ENCODE results near the gene OTUD1. TPM values are rescaled to one million over a fixed set of nuclear protein-coding genes. Genes with fewer than 3 reads are reported as not detected.

OTUD1 gene
- total RNA-seq, 1 experiment from 2014 or later = 23.9 TPM

DNA sequence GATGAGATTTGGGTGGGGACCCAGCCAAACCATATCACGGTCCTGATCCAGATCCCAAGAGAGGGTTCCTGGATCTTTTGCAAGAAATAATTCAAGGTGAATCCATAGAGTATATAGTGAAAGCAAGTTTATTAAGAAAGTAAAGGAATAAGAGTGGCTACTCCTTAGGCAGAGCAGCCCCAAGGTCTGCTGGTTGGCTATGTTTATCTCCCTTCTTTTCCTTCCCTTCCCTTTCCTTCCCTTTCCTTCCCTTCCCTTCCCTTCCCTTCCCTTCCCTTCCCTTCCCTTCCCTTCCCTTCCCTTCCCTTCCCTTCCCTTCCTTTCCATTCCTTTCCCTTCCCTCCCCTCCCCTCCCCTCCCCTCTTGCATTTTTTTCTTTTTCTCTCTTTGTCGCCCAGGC lies 35.2 kb downstream of the OTUD1 start:
- Histone ChIP-seq H3K27me3 (replicated peaks; ENCODE audit: insufficient read depth, low read depth, low read length, poor library complexity) (no peaks in the 10 kb centered on the region), H3K27ac (ENCODE audit: low read depth, low read length, poor library complexity, severe bottlenecking) (no peak overlapping the region), H3K4me1 (ENCODE audit: insufficient read depth, low read length, poor library complexity, severe bottlenecking) (no peaks in the 10 kb centered on the region), H3K36me3 (ENCODE audit: insufficient read depth, low read length, poor library complexity, severe bottlenecking) (no peaks in the 10 kb centered on the region), H3K4me3 (ENCODE audit: low read depth, low read length, poor library complexity, severe bottlenecking) (no peak overlapping the region), H3K9me3 (ENCODE audit: low read depth, low read length, poor library complexity, severe bottlenecking) (no peaks in the 10 kb centered on the region)
- intact Hi-C loops (cut with micrococcal nuclease; ENCODE audit: unreplicated experiment) = no loop called here
- CTCF ChIA-PET = no interaction called here
- DNase-seq (ENCODE audit: low spot score) = no peak
- POLR2A ChIA-PET (ENCODE audit: low non-redundant PET) = no interaction called here
- TF ChIP-seq CTCF (conservative IDR thresholded peaks at IDR 0.05; ENCODE audit: low read depth, low read length) (no peak), EZH2 (IDR thresholded peaks at IDR 0.05; ENCODE audit: borderline replicate concordance, low read depth, low read length, poor library complexity, severe bottlenecking) (no peak)
- BruUV-seq (replicated peaks) = no TSS peak

DNA sequence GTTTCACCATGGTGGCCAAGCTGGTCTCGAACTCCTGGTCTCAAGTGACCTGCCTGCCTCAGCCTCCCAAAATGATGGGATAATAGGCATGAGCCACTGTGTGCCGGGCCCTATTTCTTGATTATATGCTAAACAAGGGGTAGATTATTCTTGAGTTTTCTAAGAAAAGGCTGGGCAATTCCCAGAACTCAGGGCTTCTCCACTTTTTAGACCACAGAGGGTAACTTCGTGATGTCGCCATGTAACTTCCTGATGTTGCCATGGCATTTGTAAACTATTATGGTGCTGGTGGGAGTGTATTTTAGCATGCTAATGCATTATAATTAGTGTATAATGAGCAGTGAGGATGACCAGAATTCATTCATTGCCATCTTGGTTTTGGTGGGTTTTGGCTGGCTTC lies 35.8 kb downstream of the OTUD1 start:
- ChIA-PET CTCF (no interaction called here), POLR2A (ENCODE audit: low non-redundant PET) (interaction anchor here (0.6 kb wide), 1 partner anchor 79 kb away, joined by 3 read pairs; no protein-coding TSS in a partner anchor)
- no peak overlapping the region for H3K27ac ChIP-seq (ENCODE audit: low read depth, low read length, poor library complexity, severe bottlenecking)
- H3K36me3 ChIP-seq (ENCODE audit: insufficient read depth, low read length, poor library complexity, severe bottlenecking) = no peaks in the 10 kb centered on the region
- intact Hi-C loops (cut with micrococcal nuclease; ENCODE audit: unreplicated experiment) = no loop called here
- BruUV-seq (replicated peaks) = no TSS peak
- no peak for DNase-seq (ENCODE audit: low spot score)
- H3K27me3 ChIP-seq (replicated peaks; ENCODE audit: insufficient read depth, low read depth, low read length, poor library complexity) = no peaks in the 10 kb centered on the region
- no peak overlapping the region for H3K4me3 ChIP-seq (ENCODE audit: low read depth, low read length, poor library complexity, severe bottlenecking)
- no peaks in the 10 kb centered on the region for H3K4me1 ChIP-seq (ENCODE audit: insufficient read depth, low read length, poor library complexity, severe bottlenecking)
- TF ChIP-seq CTCF (conservative IDR thresholded peaks at IDR 0.05; ENCODE audit: low read depth, low read length) (no peak), EZH2 (IDR thresholded peaks at IDR 0.05; ENCODE audit: borderline replicate concordance, low read depth, low read length, poor library complexity, severe bottlenecking) (no peak)
- no peaks in the 10 kb centered on the region for H3K9me3 ChIP-seq (ENCODE audit: low read depth, low read length, poor library complexity, severe bottlenecking)

GRCh38 chr10:23478570-23478969 lies 39.7 kb downstream of the OTUD1 start:
- Histone ChIP-seq H3K4me3 (ENCODE audit: low read depth, low read length, poor library complexity, severe bottlenecking) (no peak overlapping the region), H3K27ac (ENCODE audit: low read depth, low read length, poor library complexity, severe bottlenecking) (no peak overlapping the region), H3K4me1 (ENCODE audit: insufficient read depth, low read length, poor library complexity, severe bottlenecking) (no peaks in the 10 kb centered on the region), H3K27me3 (replicated peaks; ENCODE audit: insufficient read depth, low read depth, low read length, poor library complexity) (no peaks in the 10 kb centered on the region), H3K36me3 (ENCODE audit: insufficient read depth, low read length, poor library complexity, severe bottlenecking) (no peaks in the 10 kb centered on the region), H3K9me3 (ENCODE audit: low read depth, low read length, poor library complexity, severe bottlenecking) (no peaks in the 10 kb centered on the region)
- no peak for DNase-seq (ENCODE audit: low spot score)
- ChIA-PET CTCF (no interaction called here), POLR2A (ENCODE audit: low non-redundant PET) (no interaction called here)
- TF ChIP-seq EZH2 (IDR thresholded peaks at IDR 0.05; ENCODE audit: borderline replicate concordance, low read depth, low read length, poor library complexity, severe bottlenecking) = no peak
- TF ChIP-seq CTCF (conservative IDR thresholded peaks at IDR 0.05; ENCODE audit: low read depth, low read length) = no peak
- no TSS peak for BruUV-seq (replicated peaks)
- intact Hi-C loops (cut with micrococcal nuclease; ENCODE audit: unreplicated experiment) = no loop called here

Data from A673 (cell line).